SHP77 (cell line): Measurements from ENCODE around the gene CUL4A.
"Not testable (repeated sequence)": the region's sequence is repeated elsewhere in the genome, so short reads cannot be mapped to it uniquely, and the experiment has no call there.

Experiments used
- DNase-seq, 2 experiments: peaks; one replicate each; lab custom pipeline; 2025; lab: John Stamatoyannopoulos, UW

The CUL4A gene

GRCh38 chr13:113238536-113238935 lies 29.1 kb downstream of the CUL4A start:
- no peak for DNase-seq

GRCh38 chr13:113239357-113239756 lies 29.9 kb downstream of the CUL4A start:
- no peak for DNase-seq

GRCh38 chr13:113239986-113240385 lies 30.6 kb downstream of the CUL4A start:
- DNase-seq, result no peak

- DNase-seq, result not testable (repeated sequence)
Observed at GRCh38 chr13:113241623-113242022, 32.2 kb downstream of the CUL4A start.

GRCh38 chr13:113243847-113244246 lies 34.4 kb downstream of the CUL4A start:
- DNase-seq, result no peak

GRCh38 chr13:113245849-113246796 lies 36.7 kb downstream of the CUL4A start:
- peak in 1 of 2 experiments; percentile 3 for DNase-seq

- DNase-seq, result no peak
Observed at GRCh38 chr13:113252516-113253095, 43.2 kb downstream of the CUL4A start.

- DNase-seq, result not testable (repeated sequence)
Observed at GRCh38 chr13:113257908-113258307, 48.5 kb downstream of the CUL4A start.

GRCh38 chr13:113258321-113259054 lies 49.1 kb downstream of the CUL4A start:
- DNase-seq, result no peak

GRCh38 chr13:113260996-113261395 lies 51.6 kb downstream of the CUL4A start:
- no peak for DNase-seq

GRCh38 chr13:113263016-113263415 lies 53.6 kb downstream of the CUL4A start:
- DNase-seq, result not testable (repeated sequence)

GRCh38 chr13:113267642-113268405 lies 58.4 kb downstream of the CUL4A start:
- DNase-seq, result no peak

- no peak for DNase-seq
Observed at GRCh38 chr13:113272031-113272430, 62.6 kb downstream of the CUL4A start.

- DNase-seq, result no peak
Observed at GRCh38 chr13:113272701-113273181, 63.3 kb downstream of the CUL4A start.

GRCh38 chr13:113273321-113273720 lies 63.9 kb downstream of the CUL4A start:
- DNase-seq, result no peak

- no peak for DNase-seq
Observed at GRCh38 chr13:113273851-113274590, 64.6 kb downstream of the CUL4A start.

- DNase-seq, result no peak
Observed at GRCh38 chr13:113274721-113275120, 65.3 kb downstream of the CUL4A start.

- DNase-seq, result peak; percentile 73 to 81
Observed at GRCh38 chr13:113275387-113275786, 66.0 kb downstream of the CUL4A start.

- no peak for DNase-seq
Observed at GRCh38 chr13:113280126-113280525, 70.7 kb downstream of the CUL4A start.

GRCh38 chr13:113283904-113284303 lies 74.5 kb downstream of the CUL4A start:
- DNase-seq, result no peak

GRCh38 chr13:113288880-113289279 lies 79.5 kb downstream of the CUL4A start:
- no peak for DNase-seq
